HG03159 (cell line): ENCODE results near the gene CERS6.
"Not testable (repeated sequence)": the region's sequence is repeated elsewhere in the genome, so short reads cannot be mapped to it uniquely, and the experiment has no call there.

Source experiments
- ATAC-seq: cut with Tn5 transposase; IDR thresholded peaks from one replicate; pipeline ENCODE4 v1.9.1; 2021; ENCODE audit warnings: mild to moderate bottlenecking, moderate library complexity; ENCODE audit not compliant: unreplicated experiment

CERS6 gene, protein sequence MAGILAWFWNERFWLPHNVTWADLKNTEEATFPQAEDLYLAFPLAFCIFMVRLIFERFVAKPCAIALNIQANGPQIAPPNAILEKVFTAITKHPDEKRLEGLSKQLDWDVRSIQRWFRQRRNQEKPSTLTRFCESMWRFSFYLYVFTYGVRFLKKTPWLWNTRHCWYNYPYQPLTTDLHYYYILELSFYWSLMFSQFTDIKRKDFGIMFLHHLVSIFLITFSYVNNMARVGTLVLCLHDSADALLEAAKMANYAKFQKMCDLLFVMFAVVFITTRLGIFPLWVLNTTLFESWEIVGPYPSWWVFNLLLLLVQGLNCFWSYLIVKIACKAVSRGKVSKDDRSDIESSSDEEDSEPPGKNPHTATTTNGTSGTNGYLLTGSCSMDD

DNA sequence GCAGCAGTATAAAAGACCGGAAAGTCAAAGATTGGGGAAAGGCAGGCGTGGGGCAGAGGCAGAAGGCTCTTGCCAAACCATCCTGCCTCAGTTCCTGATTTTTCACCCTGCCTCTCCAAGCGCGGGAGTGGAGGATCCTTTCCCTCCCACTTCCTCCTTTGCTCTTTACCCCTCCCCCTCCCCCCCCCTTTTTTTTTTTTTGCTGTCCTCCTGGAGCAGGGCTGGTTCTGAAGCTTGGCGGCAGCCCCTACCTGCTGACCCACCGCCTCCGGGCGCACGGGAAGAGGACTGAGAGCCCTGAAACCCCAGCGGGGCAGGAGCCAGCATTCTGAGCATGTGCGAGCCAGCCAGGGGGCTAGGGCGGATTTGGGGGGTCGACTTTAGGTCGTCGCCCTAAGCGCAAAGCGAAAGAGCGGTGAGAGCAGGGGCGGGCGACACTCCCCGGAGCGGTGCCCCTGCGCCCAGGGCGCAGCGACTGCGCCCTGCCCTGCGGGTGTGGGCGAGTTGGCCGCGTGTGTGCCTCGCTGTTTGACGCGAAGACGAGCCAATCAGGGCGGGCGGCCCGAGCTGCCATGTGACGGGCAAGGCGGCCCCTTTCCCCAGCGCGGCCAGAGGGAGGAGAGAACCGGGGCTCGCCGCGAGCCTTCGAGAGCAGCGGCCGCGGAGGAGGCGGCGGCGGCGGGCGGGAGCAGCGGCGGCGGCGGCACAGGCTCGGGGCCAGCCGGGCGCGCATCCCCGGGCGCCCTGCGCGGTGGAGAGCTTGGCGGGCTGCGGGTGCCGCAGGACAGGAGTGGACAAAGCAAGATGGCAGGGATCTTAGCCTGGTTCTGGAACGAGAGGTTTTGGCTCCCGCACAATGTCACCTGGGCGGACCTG is at the start of gene CERS6:
TSS of gene CERS6 (plus strand) at position 628 of the 876 bp plus-strand sequence. CDS start at position 805, 177 bp downstream.
- peak; percentile 93 for ATAC-seq

DNA sequence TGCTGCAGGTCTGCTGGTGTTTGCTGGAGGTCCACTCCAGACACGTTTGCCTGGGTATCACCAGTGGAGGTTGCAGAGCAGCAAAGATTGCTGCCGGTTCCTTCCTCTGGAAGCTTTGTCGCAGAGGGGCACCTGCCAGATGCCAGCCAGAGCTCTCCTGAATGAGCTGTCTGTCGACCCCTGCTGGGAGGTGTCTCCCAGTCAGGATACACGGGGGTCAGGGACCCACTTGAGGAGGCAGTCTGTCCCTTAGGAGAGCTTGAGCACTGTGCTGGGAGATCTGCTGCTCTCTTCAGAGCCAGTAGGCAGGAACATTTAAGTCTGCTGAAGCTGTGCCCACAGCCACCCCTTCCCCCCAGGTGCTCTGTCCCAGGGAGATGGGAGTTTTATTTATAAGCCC is 43.8 kb upstream of the CERS6 start:
- ATAC-seq, result not testable (repeated sequence)

DNA sequence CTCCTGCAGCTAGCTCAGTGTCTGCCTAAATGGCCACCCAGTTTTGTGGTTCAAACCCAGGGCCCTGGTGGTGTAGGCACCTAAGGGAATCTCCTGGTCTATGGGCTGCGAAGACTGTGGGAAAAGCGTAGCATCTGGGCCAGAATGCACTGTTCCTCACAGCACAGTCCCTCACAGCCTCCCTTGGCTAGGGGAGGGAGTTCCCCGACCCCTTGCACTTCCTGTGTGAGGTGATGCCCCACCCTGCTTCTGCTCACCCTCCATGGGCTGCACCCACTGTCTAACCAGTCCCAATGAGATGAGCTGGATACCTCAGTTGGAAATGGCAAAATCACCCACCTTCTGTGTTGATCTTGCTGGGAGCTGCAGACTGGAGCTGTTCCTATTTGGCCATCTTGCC is 43.0 kb upstream of the CERS6 start:
- not testable (repeated sequence) for ATAC-seq

DNA sequence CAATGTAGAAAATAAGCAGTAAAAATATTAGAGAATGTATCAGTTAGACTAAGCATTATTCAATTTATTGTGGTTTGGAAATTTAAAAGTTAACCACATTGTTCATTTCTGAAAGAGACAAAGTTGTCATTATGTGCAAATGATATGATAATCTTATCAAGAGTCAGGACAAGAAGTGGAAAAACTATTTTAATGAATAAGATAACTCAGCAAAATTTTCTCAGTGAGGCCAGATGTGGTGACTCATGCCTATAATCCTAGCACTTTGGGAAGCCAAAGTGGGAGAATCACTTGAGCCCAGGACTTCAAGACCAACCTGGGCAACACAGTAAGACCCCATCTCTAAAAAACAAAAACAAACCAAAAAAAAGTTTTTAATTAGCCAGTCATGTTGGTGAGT is 39.5 kb upstream of the CERS6 start:
- no peak for ATAC-seq

DNA sequence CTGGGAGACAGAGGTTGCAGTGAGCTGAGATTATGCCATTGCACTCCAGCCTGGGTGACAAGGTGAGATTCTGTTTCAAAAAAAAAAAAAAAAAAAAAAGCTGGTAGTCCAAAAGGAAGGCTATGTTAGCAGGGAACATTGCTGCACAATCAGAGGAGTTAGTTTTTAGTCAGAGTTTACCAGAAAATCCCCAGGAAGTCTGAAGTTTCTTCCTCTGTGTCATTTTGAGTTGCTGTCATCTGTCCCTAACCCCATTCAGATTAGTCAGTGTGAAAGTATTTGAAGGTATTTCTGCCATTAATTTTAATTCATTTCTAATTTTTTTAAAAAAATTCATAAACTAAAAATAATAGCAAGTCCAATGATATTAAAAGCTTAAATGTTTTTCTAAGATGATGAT is 33.5 kb upstream of the CERS6 start:
- ATAC-seq, result no peak

DNA sequence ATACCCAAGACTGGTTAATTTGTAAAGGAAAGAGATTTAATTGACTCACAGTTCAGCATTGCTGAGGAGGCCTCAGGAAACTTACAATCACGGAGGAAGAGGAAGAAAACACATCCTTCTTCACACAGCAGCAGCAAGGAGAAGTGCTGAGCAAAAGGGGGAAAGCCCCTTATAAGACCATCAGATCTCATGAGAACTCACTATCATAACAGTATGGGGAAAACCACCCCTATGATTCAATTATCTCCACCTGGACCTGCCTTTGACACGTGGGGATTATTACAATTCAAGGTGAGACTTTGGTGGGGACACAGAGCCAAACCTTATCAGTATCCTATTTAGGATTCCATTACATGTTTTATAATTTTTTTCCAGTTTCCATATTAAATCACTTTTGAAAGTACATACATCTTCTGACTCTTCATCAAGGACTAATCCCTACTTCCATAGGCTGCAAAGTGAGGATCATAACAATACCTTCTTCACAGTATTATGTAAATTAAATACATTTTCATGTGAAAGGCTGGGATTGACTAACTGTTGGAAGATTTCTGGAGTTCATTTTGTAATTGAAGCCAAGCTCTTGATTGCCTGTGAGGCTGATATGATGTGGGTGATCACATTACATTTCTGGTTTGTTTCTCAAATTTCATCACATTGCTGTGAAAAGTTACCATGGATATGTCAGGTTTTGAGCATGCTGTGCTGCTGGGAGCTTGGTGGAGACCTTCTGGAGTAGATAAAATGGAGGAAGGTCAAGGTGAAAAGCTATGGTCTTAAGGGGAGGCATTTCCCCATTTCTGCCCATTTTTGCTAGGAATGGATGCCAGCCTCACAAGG is 31.7 kb upstream of the CERS6 start:
- ATAC-seq, result no peak

DNA sequence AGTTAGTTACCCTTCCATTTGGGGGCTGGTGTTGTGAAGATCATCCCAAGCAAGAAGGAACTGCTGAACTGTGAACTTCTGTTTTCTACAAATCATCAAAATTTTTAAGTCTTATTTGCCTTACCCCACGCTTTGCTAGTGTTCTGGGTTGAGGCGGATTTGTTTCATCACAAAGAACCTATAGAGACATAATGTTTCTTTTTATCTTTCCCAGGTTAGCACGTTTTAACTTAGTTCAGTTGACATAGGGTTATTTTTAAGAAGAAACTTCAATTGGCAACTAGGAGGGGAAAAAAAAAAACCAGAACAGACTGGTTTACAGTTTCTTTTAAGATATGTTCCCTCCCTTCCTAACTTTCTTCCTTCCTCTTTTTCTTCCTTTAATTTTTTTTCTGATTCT is 31.1 kb upstream of the CERS6 start:
- ATAC-seq, result no peak

DNA sequence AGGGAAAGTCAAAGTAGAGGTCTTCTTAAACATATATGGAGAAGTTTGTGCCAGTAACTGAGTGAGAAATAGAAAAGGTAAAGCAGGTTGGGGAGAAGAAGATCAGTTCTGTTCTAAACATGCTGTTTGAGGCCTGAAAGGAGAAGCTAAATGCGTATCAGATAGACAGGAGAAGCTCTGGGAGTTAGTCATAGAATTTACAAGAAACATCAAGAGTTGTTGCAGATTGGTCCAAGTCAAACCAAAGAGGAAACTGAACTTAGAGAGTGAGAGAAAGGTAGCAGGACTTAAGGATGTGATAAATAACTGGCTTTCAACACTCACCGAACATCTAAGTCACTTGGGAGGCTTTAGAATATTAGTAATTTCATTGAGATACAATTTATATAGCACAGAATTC is 29.2 kb upstream of the CERS6 start:
- ATAC-seq, result no peak

DNA sequence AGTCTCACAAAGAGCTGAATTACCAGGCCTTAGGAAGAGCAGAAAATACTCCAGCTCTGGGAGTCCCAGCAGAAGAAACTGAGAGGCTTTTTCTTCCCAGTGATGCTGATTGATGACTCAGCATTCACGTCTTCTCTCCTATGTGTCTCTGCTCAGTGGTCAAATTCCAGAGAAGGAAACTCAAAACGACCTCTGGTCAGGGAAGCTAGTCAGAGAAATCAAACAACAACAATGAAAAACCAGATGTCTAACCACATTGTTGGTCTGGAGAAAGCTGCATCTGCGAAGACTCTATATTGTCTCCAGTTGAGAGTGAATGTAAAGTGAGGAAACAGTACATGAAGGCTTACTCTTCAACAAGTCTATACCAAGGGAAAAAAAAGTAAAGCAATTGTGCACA is 28.6 kb upstream of the CERS6 start:
- no peak for ATAC-seq

DNA sequence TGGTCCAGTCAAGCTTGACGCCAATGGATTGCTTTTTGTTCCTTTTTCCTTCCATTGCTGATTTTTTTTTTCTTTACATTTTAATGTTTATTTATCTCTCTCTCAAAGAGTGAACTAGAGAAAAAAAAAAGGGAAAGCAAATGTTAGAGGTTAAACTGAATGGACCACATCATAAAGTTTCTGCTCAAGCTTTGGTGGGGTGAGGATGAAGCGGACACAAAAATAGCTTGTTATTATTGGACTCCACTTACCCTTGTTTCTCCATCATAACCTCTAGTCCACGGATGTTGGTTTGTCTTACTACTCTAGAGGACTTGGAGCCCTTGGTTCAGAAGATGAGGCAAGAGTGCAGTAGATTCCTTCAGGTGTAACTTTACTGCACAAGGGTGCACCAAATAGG is 27.6 kb upstream of the CERS6 start:
- ATAC-seq, result no peak

DNA sequence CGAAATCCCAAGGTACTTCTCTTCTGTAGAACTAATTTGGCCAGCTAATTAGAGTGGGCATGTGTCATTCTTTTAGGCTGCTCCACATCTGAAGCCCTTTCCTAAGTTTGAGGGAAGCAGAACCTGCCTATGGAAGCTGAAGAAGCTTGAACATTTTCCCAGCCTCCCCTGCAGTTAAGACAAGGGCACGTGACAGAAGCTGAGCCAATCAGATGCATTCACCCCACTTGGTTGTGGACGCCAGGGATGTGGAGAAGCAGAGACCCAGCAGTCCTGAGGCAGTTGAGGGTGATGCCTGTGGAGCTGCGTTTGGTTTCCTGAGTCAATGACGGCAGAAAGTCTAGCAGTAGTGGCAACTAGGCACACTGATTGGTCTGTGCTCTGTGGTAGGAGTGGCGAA is 26.1 kb upstream of the CERS6 start:
- ATAC-seq, result no peak

DNA sequence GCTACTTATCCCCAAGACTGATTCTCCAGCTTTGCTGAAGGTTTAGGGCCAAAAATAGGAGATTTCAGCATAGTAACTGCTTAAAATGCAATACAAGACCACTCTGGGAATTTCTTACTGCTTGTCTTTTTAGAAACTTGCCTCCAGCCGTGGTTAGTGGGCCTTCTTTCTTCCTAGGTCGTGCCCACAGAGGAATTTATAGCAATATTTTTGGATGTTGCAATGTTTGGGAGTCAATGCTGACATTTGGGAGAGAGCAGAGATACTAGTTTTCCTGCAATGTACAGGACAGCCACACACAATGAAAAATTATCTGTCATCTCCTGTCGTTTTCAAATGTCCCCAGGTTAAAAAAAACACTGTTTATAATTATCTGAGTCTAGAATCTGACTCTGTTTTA is 25.6 kb upstream of the CERS6 start:
- no peak for ATAC-seq

DNA sequence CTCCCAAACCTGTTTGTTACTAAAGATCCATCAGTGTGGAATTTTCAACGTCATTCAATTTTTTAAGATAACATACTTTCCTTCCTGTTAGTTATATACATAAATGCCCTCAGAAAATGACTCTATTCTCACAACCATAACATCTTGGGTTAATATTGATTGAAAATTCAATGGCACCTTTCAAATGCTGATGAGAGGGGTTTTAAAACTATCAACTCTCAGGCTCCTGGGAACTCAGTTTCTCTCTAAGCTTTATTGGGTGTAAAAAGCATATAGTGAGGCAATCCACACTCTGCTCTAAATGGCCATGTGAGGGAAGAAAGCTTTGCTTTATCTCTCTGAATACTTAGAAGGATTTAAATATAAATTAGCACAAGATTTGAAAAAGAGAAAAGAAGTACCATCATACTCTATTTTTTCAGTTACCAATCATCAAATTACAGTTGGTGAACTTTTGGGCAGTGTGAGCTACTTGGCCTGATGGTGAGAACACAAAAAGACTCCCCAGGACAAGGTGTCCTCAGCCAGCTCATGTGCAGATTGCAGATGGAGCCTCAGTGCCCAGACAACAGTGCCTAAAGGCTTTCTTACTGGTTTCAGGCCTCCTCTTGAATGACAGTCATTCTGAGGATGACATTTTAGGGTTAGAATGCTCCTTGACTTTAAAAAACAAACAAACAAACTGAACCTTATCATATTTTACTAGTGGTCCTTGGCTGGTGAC is 24.6 kb upstream of the CERS6 start:
- no peak for ATAC-seq

DNA sequence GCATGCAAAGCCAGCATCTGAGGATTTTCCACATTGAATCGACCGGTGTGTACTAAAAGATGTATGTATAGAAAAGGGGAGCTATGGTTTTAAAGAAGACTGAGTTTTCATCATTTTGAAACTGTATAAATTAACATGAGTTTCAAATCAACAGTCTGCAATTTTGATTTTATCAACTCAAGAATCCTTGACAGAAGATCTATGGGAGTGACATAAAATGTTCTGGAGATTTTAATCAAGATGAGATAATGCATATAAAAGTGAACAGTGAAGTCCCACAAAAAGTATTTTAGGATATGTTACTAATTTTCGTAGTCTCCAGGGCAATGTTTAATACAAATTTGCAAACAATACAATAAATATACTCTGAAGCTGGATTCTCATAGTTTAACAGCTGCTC is 24.0 kb upstream of the CERS6 start:
- ATAC-seq, result no peak

DNA sequence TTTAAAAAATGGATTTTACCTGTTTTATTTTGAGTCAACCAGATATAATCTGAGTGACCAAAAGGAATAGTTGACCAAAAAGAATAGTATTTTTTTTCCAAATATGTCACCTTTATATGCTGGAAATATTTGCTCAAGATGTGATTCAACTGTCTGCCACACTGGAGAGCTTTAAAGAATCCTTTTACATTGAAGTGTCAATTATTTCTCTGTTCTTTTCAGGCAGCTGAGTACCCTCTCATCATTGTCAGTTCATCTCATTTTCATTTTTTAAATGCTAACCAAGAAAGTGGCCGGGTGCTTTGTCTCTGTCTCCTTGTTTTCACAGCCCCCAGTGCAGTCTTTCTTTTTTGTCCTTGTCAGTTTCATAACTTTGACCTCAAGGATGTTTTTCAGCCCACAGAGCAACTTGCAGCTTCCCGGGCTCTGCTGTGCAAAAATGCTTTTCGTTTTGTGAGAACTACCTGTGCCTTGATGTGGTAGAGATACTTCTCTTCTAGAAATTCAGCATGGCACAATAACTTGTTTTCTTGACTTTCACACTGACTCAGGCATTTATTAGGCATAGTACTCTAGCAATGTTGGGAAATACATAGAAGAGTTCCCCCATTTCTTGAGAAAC is 23.4 kb upstream of the CERS6 start:
- ATAC-seq, result no peak

DNA sequence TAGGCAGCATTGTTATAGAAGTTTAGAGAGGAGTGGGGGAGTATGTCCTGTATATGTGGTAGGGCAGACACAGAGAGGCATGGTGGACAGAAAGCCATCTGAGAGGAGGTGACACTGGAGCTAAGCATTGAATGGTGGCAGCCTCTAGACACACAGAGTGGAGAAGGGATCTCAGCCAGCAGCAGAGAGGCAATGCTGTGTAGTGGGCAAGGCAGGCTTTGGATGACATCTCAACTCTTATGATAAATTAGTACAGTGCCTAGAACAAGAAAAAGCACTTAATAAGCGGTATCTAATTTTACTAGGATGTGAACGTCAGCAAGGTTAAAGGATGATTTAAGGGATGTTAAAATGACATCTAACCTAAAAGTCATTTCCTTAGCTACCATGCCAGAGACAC is 22.5 kb upstream of the CERS6 start:
- ATAC-seq, result no peak

DNA sequence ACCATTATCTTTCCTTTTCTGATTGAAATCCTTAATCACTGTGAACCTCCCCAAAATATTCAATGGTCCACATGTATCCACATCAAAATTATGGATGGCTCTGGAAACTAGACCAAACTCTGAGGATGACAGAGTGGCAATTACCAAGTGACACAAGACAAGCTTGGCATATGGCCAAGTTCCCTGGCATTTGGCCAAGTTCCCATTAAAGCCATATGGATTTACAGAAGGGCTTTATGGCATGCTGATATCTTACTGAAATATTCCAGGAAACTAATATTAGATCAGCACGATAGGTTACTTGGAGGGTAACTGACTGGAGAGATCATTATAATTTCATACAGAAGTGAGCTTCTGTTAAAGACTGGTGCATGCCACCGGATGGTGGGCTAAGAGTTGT is 21.9 kb upstream of the CERS6 start:
- ATAC-seq, result no peak

DNA sequence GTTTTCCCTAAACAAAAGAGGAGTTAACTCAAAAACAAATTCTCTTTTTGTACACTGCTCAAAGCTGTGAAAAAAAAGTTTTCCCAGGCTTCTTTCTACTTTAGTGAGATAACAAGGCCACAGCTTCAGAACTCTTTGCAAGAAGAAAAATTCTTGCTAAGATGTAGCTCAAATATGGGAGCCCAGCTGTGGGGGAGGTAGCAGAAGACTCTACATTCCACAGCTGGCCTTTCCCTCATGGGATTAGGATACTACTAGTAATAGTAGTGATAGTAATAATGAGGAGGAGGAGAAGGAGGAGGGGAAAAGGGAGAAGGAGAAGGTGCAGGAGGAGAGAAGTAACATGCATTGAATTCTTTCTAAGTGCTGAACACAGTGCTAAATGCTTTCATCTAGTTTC is 19.2 kb upstream of the CERS6 start:
- no peak for ATAC-seq

DNA sequence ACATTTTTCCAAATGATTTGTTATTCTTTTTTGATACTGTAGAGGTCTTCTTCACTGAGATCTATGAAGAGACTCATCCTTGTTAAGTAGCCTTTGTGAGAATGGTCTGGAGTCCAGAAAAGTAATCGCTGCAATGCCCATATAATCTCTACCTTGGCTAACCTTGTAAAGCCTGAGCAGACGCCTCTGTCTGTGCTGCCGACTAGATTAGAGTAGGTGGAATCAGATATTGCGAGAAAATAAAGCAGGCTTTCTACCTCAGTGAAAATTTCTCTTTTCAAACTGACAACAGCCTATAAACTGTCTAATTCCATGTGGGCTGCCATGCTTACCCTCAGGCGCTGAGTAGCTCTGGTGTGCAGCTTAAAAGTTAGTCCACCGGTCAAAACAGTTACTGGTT is 17.5 kb upstream of the CERS6 start:
- ATAC-seq, result no peak

DNA sequence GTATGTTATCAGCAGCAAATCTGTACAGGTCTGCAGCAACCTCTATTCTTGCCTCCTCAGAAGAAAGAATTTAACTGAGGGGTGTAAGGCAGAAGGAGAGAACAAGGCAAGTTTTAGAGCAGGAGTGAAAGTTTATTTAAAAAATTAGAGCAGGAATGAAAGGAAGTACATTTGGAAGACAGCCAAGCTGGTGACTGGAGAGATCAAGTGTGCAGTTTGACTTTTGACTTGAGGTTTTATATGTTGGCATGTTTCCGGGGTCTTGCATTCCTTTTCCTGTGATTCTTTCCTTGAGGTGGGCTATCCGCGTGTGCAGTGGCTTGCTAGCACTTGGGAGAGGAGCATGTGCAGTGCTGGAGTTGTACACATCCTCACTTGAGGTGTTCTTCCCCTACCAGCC is 16.5 kb upstream of the CERS6 start:
- no peak for ATAC-seq
